HL-60/S4 treated with retinoic acid at 250 ng/mL for 4 days and 3 days (cell line): ENCODE data around the gene CNNM2.
"Not testable (repeated sequence)": the region's sequence is repeated elsewhere in the genome, so short reads cannot be mapped to it uniquely, and the experiment has no call there.

ENCODE experiments used
- in situ Hi-C: fragments of 300-500 bp; cut with MboI; formaldehyde crosslinking; loops from 2 replicates; pipeline ENCODE4 v1.7.0; 2022; ENCODE audit warnings: low sequenced_read_pairs

The CNNM2 gene

DNA sequence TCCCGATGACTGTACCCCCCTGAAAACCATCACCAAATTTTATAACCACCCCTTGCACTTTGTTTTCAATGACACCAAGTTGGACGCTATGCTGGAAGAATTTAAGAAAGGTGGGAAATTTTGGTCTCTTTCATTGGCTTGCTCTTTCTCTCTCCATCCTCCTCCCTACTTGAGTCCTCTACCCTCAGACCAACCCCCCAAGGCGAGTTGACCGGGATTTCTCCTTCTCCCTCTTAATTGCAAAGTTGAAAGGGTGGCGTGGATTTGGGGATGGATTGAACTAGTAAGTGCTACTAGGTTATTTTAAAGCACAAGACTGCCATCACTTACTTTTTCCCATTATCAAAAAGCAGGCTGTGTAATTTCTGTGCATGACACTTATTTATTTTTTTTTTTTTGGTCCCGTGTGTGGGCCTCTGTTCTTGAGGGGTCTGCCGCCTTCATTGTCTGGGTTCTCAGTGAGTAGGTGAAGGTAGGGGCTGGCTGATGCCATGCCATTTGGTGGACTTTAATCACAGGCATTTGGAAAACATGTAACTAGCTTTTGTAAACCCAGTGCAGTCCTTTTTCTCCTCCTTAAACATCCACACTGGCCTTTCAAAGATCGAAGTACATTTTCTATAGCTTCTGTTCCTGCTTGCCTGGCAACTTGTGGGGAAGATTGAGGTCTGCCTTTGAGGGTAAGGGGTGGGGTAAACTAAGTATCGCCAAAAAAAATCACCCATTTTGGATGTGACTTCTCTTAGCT lies 2.1 kb downstream of the CNNM2 start:
- in situ Hi-C loops, result loop anchor here (10.0 to 25.0 kb wide), 3 partner anchors 183 to 567 kb away; partner anchors contain the start of genes CALHM3, NEURL1, RPEL1 and WBP1L

DNA sequence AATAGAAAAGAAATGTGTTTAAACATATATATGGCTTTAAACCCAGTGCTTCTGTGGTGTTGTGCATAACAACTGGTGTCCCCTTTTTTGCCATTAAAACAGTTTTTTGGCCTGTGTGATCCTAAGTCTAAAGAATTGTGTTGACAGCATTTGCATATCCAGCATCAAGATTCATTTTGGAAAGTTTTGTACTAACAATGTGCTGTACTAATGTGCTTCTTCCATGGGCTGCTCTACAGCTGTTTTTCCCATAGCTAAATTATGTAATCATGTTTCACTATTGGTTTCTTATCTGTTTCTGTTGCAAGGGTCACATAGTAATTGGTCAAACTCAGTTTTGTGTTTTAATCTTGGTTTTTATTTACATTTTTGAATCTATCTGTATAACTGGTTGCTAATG lies 5.5 kb downstream of the CNNM2 start:
- in situ Hi-C loops, result loop anchor here (25.0 kb wide), 2 partner anchors 186 to 564 kb away; partner anchors contain the start of genes CALHM3, NEURL1 and WBP1L

DNA sequence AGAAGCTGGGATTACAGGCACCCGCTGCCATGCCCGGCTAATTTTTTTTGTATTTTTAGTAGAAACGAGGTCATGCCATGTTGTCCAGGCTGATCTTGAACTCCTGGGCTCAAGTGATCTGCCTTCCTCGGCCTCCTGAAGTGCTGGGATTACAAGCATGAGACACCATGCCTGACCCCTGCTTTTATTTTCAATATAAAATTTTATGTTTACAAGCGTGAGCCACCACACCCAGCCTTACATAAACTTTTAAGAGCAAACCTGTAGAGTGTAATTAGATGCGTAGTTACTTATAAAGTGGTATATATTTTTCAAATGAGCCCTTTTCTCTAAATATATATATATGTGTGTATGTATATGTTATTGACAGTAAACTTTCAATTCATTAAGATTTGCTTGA lies 8.7 kb downstream of the CNNM2 start:
- in situ Hi-C loops, result no loop called here

DNA sequence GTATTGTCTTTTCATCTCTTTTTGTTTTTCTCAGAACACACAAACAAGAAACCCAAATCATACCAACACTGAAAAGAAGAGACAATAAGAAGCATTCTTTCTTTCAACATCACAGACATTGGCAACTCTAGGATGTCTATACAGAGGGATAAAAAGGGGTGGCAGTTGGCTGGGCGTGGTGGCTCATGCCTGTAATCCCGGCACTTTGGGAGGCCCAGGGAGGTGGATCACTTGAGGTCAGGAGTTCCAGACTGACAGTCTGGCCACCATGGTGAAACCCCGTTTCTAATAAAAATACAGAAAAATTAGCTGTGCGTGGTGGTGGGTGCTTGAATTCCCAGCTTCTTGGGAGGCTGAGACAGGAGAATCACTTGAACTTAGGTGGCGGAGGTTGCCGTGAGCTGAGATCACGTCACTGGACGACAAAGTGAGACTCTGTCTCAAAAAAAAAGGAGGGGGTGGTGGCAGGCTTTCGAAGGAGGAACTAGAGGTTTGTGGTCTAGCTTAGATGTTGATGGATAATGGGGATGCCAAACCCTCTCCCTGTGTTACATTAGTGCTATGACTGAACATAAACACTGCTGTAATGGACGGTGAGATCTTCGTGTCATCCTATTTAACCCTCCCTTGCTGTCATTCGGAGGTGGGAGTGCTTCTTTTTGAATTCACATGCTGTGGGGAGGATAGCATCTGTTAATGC lies 9.4 kb downstream of the CNNM2 start:
- in situ Hi-C loops, result no loop called here

DNA sequence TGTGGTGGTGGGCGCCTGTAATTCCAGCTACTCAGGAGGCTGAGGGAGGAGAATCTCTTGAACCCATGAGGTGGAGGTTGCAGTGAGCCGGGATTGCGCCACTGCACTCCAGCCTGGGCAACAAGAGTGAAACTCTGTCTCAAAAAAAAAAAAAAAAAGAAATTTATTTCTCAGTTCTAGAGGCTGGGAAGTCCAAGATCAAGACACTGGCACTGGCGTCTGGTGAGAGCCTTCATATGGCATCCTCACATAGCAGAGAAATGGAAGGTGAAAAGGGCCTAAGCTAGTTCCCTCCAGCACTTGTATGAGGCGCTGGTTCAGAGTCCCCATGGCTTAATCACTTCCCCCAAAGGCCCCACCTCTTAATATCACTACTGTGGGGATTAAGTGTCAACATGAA lies 10.3 kb downstream of the CNNM2 start:
- in situ Hi-C loops, result not testable (repeated sequence)

DNA sequence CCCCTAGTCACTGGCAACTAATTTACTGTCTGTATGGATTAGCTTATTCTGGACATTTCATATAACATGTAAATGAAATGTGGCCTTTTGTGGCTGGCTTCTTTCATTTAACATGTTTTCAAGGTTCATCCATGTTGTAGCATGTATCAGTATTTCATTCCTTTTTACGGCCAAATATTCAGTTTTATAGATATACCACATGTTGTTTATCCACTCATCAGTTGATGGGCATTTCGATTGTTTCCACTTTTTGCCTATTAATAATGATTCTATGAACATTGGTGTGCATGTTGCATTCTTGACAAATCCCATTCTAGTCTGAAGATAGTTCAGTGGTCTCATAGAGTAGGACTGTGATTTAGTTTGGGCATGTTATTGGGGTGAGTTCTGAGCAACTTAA lies 12.6 kb downstream of the CNNM2 start:
- in situ Hi-C loops, result loop anchor here (10.0 kb wide), 1 partner anchor 124 kb away; no protein-coding TSS in a partner anchor

DNA sequence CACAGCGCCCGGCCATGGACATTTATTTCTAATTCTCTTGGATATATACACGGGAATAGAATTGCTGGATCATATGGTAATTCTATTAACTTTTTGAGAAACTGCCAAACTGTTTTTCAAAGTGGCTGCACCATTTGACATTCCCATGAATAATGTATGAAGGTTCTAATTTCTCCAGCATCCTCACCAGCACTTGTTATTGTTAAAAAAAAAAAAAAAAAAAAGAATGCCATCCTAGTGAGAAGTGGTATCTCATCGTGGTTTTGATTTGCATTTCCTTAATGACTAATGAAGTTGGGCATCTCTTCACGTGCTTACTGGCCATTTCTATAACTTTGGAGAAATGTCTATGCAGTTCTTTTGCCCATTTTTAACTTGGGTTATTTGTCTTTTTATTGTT lies 13.5 kb downstream of the CNNM2 start:
- in situ Hi-C loops, result loop anchor here (10.0 kb wide), 1 partner anchor 123 kb away; no protein-coding TSS in a partner anchor

DNA sequence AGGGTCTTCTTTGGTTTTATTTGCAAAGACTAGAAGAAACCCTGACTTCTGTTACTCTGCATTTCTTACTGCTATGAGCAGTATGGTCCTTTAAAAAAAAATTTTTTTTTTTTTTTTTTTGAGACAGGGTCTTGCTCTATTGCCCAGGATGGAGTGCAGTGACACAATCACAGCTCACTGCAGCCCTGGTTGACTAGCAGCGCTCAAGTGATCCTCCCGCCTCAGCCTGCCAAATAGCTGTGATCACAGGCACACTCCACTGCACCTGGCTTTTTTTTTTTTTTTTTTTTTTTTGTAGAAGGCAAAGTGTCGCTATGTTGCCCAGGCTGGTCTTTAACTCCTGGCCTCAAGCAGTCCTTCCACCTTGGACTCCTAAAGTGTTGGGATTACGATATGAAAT lies 17.4 kb downstream of the CNNM2 start:
- in situ Hi-C loops, result loop anchor here (10.0 kb wide), 1 partner anchor 119 kb away; no protein-coding TSS in a partner anchor

DNA sequence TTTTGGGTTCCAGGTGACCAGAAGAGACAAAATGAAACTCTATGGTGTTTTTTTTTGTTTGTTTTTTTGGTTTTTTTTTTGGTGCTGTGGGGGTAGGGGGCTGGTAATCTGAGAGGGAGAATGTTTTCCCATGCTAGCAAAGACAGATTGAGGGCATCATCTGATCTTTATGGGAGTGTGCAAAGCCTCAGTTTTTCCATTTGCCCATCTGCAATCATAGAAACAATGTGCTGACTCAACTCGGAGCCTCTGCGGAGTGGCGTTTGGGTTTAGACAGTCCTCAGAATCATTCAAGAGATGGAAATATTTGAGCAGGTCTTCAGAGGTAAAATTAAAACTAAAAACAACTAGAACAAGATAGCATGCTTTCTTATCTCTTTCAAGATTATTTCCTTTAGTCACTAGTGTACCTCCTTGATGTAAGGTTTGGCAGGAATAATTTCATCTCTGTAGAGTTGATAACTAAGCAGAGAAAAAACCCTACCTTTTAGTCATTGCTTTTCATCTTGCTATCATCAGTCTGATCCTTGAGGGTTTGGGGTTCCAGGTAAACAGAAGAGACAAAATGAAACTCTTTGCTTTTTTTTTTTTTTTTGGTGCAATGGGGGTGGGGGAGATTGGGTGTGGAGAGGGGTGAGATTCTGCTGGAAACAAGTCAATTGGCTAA lies 18.0 kb downstream of the CNNM2 start:
- in situ Hi-C loops, result loop anchor here (10.0 kb wide), 1 partner anchor 119 kb away; no protein-coding TSS in a partner anchor

DNA sequence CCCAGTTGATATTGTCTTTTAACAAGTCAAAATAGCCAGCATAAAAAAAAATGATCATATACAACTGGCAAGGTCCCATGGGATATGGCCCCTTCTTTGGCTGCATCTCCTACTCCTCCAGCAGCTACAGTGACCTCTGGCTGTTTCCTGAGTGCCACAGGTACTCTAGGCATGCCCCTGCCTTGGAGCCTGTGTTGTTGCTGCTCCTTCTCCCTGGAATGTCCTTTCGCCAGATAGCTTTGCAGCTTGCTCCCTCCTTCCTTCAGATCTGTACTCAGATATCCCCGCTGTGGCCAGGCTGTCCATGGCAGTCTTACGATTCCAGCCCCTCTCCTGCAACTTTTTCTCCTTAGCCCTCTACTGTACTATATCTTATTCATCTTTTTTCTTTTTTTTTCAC lies 23.3 kb downstream of the CNNM2 start:
- in situ Hi-C loops, result no loop called here

DNA sequence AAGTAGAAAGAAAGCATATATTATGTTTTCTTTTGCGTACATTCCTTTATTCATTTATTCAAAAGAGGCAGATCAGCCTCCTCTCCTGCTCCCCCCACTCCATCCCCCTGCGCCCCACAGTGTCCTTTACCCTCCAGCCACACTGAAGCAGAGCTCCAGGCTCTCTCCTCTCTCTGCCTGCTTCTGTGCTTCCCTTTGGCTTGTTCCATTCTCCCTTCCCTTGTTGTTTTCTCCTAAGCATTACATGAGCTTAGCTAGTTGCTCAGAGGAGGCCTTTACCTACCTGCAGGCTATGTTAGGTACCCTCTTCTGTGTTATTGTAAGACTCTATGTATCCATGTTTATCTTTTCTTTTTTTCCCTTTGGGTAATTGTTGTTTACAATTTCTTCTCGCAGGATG lies 27.4 kb downstream of the CNNM2 start:
- in situ Hi-C loops, result no loop called here

DNA sequence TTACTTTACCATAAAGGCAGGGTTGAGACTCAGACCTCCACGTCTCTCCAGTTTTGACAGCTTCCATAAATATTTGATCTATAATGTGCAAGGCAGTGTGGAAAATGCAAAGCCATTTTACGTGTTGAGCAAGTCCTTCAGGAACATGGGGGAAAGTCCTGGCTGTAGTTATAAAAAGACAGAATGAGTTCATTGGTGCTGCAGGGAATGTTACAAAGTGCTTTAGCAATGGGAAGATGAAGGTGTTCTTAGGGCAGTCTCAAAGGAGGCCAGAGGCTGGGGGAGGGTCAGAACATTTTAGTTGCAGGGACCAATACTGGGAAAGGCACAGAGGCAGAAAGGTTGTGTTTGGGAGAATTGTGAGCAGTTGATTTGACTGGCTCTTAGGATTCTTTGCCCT lies 27.9 kb downstream of the CNNM2 start:
- in situ Hi-C loops, result no loop called here

DNA sequence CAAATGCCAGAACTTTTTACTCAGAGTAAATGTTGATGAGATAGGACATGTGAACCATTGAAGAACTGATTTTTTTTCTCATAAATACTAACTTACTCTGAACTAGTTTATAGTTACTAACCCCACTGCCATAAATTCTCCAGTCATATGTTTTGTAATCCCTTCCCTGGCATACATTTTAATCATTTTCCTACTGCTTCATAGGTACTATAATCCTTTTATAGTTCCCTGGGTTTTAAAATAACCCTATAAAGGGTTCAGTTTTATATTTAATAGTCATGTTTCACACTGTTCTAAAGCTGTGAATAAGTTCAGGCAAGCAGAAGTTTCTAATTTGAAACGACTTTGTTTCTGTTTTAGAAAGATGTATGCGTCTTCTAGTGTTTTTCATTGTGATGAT lies 28.9 kb downstream of the CNNM2 start:
- in situ Hi-C loops, result no loop called here

DNA sequence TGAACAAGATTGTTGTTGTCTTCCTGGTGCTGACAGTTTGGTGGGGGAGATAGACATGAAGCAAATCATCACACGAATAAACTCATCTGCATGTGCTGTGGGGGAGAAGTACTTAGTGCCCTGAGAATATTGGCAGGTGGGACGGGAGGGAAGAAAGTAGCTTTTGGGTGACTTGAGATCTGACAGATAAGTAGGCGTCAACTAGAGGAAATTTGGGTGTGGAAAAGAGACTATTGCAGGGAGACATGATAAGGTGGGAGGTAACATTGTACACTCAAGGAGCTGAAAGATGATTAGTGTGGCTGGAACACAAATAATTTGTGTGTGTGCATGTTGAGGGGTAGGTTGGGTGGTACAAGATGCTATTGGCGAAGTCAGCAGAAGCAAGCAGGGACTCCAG lies 30.1 kb downstream of the CNNM2 start:
- in situ Hi-C loops, result no loop called here

DNA sequence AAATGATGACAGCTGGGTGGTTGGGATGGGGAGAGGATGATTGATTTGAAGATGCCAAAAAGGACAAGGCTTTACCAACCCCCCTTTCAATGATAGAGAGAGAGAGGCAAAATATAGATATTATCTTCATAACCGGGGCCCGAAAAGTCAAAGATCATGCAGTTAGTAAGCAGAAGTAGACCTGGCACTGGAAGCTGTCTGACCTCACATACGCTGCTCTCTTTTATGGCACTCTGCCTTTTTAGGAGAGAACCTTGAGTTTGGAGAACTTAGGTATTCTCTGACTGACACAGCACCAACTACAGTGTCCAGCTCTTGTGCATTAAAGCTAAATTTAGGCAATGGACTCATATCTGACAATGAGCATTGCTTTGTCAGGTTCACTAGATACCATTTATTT lies 30.7 kb downstream of the CNNM2 start:
- in situ Hi-C loops, result no loop called here

DNA sequence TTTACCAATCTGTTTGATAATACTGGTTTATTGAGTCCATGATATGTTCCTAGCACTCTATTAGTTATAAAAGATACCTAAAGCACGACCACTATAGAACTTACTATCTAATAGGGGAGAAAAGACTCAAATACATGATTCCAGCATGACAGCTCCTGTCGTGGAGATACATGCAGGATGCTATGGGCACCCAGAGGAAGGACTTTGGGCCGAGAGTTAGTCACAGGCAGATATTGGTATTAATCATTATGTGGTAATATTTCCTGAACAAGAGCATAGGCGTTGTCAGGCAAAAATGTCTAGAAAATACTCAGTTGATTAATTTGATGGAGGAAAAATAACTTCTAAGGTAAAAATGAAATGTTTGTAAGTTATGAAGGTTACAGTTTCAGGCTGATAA lies 31.8 kb downstream of the CNNM2 start:
- in situ Hi-C loops, result no loop called here

DNA sequence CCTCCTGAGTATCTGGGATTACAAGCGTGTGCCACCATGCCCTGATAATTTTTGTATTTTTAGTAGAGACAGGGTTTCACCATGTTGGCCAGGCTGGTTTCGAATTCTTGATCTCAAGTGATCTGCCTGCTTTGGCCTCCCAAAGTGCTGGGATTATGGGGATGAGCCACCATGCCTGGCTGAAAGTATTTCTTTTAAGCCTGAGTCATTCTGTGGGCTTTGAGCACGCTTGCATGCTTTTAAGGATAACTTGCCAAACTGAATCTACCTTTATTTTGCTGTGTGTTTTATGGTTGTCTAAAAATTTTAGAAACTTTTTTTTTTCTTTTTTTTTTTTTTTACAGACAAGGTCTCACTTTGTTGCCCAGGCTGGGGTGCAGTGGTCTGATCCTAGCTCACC lies 33.2 kb downstream of the CNNM2 start:
- in situ Hi-C loops, result no loop called here

DNA sequence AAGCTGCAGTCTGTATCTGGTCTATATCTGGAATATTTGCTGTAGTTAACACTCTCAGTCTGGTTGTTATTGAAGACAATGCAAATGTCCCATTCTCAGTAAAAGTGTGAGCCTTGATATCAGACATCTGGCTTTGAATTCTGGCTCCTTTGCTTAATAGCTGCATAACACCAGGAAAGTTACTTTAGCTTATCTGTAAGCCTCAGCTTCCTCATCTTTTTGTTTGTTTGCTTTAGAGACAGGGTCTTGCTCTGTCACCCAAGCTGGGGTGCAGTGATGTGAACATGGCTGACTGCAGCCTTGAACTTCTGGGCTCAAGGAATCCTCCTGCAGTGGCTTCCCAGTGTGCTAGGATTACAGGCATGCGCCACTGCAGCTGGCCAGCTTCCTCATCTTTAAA lies 41.3 kb downstream of the CNNM2 start:
- in situ Hi-C loops, result no loop called here

DNA sequence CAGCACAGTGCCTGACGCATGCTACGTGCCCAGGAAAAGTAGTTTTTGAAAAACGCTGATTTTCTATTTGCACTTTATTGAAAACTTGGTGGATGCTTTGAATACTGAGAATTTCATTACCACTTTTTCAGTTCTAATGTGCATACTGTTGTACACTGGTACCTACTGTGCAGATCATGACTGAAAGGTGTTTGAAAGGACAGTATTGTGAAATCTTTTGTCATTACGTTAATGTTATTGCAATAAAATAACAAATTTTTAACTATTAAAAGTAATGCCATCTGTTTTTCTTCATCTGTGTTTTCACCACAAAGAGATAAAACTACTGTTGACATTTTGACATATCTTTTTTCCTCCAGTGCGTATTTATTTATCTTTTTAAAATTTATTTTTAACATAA lies 42.1 kb downstream of the CNNM2 start:
- in situ Hi-C loops, result no loop called here

DNA sequence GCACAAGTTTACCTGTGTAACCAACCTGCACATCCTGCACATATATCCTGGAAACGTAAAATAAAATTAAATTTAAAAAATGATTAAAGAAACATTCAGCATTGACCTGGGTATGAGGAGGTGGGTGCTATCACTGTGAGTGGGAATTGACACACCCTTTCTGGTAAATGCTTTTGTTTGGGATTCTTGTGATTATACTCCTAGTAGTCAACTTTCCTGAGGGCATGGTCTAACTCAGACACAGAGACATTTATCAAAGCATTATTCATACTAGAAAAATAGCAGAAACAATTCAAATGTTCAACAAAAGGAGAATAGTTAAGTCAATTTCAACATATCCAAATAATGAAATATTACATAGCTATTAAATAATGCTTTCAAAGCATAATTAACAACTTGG lies 44.2 kb downstream of the CNNM2 start:
- in situ Hi-C loops, result no loop called here

DNA sequence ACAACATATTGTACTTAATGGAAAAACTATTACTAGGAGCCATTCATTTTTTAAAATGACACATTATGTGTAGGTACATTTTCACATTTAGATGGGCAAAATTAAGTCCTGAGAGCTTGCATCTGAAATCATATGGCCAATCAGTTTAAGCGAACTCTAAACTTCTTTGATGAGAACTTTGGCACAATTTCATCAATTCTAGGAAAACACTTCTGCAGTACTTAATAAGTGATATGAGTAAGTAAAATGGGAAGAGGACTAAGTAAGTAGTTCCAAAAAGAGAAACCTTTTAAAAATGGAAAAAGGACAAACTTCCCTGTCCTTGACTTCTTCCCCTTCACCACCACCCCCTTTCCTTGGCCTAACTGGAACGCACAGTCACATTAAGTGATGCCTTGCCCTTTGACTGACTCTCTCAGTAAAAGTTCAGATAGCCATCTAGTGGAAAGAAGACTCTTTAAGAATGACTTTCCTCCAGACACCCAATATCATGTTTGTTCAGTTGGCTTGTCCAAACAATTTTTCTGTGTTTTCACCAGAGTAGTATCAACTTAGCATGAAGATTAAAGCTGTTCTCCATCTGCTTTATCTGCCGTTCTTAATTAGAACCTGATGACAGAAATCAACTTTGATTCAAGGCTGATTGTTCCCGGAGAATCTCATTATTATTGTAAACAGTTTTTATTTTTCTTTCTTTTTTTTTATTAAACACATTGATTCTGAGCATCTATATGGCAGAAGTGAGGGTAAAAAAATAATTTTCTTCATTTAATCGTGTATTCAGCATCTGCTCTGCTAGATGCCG lies 45.1 kb downstream of the CNNM2 start:
- in situ Hi-C loops, result no loop called here
